Erythroblast (primary cell): ENCODE measurements around the gene RAMAC.

Source experiments
- DNase-seq, 2 experiments: peaks; one replicate each; lab custom pipeline; 2025; lab: John Stamatoyannopoulos, UW
- GATA1 ChIP-seq: IDR thresholded peaks from 2 replicates; pipeline ENCODE4 v1.6.1; 2011; ENCODE audit warnings: low read depth, mild to moderate bottlenecking, control low read depth, low read length, moderate library complexity
- POLR2A ChIP-seq: IDR thresholded peaks from 2 replicates; pipeline ENCODE4 v1.6.1; 2011; ENCODE audit warnings: mild to moderate bottlenecking, low read length

RAMAC gene

DNA sequence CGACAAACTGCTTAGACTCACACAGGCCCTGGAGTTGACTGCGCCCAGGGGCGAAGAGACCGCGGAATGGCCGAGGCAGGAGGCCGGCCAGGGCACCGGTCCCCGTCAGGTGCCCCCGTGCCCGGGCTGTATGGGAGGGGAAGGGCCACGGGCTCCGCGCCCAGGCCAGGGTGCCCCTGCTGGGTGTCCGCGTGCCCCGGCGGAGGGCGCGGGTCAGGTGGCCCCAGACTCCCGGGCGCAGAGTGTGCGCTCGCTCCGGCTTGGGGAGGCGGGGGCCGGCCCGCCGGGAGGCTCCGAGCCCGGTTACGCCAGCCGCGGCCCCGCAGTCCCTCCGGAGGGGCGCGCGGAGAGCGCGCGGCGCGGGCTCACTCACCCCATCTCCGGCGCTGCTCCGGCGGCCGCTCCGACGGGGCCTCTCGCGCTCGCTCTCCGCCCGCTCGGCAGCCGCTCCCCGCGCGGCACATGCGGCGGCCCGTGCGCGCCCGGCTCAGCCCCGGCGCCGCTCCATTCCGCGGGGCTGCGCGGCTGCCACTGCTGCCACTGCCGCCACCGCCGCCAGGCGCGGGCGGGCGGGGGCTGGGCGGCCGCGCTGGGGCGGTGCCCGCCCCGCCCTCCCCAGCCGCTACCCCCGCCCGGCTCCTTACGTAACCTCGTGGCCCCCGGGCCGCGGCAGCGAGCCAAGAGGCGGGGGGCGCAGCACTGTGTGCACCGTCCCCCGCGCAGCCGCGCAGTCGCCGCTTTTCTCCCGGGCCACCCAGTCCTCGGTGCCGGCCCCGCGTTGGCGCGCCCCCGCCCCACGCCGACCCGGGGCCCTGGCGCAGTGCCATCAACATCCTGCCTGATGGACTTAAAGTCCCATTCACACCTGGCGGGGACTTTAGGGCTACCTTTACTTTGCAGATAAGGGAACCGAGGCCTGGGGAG lies 33.6 kb upstream of the RAMAC start, which contains the start of gene HOMER2:
HOMER2 (minus strand) TSS at position 563 of the 924 bp plus-strand sequence; CDS start at position 378, 185 bp downstream.
- peak; percentile 40 to 48 for DNase-seq
- TF ChIP-seq GATA1 (no peak), POLR2A (no peak)

DNA sequence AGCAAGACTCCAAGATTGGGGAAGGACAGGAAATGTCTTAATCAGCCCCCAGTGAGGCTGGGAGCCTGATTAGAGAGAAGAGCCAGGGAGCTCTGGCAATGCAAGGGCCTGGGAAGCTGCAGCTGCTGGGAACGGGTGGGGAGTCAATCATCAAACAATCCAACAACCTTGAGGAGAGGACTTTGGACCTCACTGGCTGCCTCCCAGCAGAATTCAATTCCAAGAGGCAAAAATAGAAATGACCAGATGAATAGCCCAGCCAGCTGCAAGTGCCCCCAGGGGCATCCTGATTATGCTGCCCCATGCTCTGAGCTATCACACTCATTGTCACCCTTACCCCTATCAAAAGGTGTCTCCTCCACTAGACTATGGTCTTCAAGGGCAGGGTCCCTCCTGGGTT lies 27.4 kb upstream of the RAMAC start:
- DNase-seq: no peak
- TF ChIP-seq POLR2A: no peak
- no peak for TF ChIP-seq GATA1

DNA sequence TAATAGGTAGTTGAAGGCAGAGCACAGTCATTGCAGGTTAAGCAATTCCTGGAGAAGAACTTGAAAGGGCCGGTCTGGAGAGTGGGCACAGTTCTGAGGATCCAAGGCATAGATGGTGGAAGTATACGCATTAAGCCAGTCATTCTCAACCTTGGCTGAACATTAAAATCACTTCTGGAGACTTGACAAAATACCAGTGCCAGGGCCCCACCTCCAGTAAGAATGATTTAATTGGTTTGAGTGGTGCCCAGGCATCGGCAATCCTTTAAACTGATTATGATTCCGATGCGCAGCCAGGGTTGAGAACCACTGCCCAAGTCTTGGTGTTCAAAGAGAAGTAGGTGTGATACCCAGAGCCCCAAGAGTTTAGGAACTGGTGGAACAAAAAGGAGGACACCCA lies 26.6 kb upstream of the RAMAC start:
- DNase-seq: no peak
- no peak for TF ChIP-seq POLR2A
- no peak for TF ChIP-seq GATA1

DNA sequence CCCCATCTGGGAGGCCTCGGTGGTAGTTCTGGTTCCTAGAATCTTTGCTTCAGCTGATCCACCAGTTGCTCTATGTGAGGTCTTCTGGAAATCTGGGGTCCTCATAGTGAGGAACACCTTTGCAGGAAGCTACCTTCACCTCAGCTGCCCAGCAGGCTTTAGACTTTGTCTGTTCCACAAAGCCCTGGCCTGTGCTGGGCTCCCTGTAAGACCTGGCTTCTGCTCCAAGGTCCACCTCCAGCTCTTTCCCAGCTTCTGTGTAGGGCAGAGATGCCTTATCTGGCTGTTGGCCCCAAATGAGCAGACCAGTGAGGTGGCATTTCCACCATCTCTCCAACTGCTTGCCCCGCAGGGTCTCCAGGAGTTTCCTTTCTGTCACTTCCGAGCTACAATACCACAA lies 25.2 kb upstream of the RAMAC start:
- DNase-seq: no peak
- TF ChIP-seq POLR2A (no peak), GATA1 (no peak)

DNA sequence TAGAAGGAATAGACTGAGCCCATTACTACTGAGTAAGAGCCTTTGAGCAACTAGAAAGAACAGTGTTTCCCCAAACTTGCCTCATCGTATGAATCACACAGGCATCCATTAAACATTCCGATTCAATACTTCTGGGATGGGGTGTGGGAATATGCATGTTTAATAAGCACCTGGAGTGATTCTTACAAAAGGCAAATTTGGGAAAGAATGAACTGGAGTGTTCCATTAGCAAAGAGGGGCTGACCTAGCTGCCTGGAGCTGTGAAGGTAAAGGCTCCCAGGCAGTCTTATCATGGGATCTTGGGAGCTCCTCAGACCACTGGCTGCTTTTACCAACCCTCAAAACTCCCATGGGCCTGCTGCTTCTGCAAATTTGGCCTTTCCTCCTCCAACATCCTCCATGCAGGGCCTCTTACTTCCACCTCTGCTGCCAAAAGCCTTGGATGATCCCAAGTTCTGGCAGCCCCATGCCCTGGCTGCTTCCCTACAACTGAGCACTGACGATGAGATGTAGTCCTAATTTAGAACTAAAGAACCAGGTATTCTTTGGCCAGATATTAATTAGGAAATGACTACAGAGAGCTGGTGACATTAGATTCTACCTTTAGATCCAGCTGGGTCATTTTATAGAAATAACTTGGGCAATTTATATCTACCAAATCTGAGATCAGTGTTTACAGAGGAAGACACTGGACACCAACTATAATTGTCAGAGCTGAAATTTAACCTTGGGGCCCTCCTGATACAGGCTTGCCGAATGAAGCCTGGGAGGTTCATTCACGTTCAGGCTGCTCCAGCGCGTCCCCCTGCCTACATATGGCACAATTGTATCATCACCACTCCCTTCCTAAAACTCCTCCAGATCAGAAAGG lies 22.3 kb upstream of the RAMAC start:
- no peak for DNase-seq
- TF ChIP-seq GATA1 (no peak), POLR2A (no peak)

DNA sequence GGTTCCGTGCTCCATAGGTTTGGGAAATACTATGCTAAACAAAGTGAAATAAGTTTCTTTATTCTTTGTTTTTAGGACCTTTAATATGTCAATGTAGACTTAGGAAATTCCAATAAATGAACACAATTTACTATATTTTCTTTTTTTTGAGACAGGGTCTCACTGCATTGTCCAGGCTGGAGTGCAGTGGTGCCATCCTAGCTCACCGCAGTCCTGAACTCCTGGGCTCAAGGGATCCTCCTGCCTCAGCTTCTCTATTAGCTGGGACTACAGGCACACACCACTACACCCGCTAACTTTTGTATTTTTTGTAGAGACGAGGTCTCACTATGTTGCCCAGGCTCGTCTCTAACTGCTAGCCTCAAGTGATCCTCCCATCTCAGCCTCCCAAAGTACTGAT lies 21.1 kb upstream of the RAMAC start:
- no peak for DNase-seq

DNA sequence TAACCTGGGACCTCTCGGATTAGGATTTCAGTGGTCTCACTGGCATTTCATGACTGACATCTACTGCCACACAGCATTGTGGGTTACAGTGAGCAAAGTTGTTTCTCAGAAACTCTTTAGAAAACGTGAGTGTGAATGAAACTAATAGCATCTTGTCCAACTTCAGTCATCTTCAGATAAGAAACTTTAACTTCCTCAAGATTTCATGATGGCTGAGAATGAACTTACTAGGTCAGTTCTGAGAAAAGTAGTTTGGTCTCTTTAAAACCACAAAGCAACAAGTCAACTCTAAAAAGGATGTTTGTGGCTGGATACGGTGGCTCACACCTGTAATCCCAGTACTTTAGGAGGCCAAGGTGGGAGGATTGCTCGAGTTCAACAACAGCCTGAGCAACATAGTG lies 19.3 kb upstream of the RAMAC start:
- TF ChIP-seq POLR2A: no peak
- DNase-seq: no peak

More for the DNA sequence above, 21.1 kb upstream of the RAMAC start:
- no peak for TF ChIP-seq GATA1
- TF ChIP-seq POLR2A: no peak

DNA sequence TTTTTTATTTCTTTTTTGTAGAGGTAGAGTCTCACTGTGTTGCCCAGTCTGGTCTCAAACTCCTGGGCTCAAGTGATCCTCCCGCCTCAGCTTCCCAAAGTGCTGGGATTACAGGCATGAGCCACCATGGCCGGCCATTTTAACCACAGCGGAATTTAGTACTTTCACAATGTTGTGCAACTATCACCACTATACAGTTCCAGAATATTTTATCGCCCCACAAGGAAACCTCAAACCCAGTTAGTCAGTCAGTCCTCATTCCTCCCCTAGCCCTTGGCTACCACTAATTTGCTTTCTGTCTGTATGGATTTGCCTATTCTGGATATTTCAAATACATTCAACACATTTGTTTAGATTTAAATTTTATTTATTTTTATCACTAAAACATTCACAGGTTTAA lies 17.9 kb upstream of the RAMAC start:
- no peak for DNase-seq
- no peak for TF ChIP-seq POLR2A
- no peak for TF ChIP-seq GATA1

DNA sequence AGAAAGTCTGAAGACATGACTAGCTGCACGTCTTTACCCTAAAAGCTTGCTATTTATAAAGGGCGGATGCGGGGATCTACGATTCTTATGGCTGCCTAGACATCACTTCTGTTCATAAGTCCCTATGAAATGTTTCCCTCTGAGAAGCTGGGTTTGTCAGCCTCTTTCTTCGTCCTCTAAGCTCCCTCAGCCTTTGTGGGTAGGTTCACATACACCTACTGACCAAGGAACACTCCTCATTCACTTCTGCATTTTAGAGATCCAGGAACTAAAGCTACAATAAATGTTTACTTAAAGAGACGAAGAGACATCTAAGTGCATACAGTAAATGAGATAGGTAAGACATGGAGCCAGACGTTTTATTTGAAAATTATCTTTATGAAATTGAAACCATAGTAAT lies 16.7 kb upstream of the RAMAC start:
- TF ChIP-seq POLR2A (no peak), GATA1 (no peak)
- DNase-seq: no peak

DNA sequence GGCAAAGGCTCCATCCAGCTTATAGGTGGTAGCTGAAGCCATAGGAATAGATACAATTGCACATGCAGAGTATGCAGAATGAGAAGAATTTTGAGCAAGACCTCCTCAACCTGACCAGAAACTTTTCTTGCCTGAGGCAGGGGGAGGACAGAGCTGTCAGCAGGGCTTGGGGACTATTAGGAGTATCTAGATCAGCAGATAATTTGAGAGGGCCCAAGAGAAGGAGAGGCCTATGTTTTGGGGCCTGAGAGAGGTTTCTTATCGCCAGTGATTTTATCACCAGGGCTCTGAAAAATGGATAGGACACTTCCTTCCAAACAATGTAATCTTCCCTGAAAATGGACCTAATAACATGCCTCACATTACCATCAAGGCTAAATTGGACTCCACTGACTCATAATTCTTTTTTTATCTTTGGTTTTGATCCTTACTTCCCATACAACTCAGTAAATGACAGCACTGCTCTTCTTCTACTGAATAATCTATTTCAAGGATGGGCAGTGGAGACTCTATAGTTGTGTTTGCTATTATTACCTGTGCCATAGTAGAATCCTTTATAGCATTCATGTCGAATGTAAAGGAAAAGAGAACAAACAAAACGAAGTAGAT lies 15.8 kb upstream of the RAMAC start:
- TF ChIP-seq GATA1 (no peak), POLR2A (no peak)
- DNase-seq: peak in 1 of 2 experiments; percentile 13

DNA sequence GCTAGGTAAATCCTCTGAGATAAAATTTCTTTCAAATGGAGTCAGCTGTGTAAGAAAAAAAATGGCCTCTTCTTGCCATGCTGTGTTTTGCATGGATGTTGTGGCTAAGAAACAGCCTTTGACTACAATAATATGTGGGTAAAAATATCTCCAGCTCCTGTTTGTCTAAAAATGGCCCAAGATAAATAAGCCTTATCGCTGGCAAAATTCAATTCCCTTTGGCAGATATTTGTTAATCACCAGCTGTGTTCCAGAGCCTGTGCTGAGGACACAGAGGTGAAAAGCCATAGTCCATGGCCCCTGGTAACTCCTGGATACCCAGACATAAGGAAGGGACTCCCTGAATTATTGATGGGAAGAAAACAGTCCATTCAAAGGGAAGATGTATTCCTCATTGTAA lies 15.3 kb upstream of the RAMAC start:
- no peak for TF ChIP-seq GATA1
- no peak for TF ChIP-seq POLR2A
- DNase-seq: no peak

DNA sequence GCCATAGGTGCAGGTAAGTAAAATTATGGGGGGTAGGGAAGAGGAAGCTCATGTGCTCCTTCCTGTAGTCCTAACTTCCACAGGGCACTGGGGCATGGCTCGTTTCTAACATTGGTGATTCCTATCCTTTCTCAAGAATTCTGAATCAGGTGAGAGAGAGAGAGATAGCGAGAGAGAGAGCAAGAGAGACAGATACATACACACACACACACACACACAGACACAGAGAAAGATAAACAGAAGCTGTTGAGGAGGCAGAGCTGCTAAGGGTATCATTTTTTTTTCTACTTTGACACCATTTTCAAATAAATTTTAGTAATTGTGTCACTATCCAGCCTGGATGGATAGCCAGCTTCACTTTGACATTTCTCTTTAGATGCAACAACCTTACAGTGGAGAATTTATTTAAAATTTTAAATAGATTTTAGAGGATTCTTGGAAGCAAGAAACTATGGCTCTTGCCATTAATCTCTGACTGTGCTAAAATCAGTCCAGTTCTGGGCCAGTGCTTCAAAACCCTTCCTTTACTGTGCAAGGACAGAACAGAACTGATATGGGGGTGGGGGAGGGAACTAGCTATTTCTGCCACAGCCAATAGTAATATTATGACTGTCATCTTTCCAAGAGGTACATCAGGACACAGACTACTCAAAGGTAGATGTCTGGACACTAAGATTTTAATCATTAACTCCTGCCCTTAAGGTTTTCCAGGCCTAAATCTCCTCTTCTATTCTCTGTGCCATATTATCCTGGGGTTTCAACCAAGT lies 14.6 kb upstream of the RAMAC start:
- DNase-seq: no peak
- TF ChIP-seq POLR2A: no peak
- TF ChIP-seq GATA1: no peak

DNA sequence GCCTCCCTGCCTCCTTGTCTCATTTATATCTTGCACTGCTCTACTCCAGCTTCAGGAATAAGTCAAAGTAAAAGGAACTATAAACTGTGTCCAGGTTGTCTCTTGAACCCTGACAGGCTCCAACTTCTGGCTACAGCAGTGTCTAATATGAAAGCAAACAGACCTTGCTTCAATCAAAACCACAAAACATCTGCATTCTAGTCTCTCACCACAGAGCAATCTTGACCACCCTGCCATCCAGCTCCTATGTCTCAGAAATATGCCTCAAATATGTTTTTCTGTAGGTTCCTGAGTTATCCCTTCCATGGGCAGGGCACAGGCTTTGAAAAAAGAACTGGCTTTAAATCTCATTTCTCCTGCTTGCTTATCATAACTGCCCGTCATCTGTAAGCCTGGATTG lies 13.0 kb upstream of the RAMAC start:
- TF ChIP-seq POLR2A (no peak), GATA1 (no peak)
- DNase-seq: no peak
